CD4-positive, alpha-beta T cell treated with Interferon gamma for 1 hour (primary cell): ENCODE results near the gene RARA.
A peak's percentile ranks its signal among the peaks of the same experiment; 100 is the strongest.

Experiments
- DNase-seq: peaks from one replicate; pipeline ENCODE4 v3.0.0-alpha.2; 2020

Gene RARA

DNA sequence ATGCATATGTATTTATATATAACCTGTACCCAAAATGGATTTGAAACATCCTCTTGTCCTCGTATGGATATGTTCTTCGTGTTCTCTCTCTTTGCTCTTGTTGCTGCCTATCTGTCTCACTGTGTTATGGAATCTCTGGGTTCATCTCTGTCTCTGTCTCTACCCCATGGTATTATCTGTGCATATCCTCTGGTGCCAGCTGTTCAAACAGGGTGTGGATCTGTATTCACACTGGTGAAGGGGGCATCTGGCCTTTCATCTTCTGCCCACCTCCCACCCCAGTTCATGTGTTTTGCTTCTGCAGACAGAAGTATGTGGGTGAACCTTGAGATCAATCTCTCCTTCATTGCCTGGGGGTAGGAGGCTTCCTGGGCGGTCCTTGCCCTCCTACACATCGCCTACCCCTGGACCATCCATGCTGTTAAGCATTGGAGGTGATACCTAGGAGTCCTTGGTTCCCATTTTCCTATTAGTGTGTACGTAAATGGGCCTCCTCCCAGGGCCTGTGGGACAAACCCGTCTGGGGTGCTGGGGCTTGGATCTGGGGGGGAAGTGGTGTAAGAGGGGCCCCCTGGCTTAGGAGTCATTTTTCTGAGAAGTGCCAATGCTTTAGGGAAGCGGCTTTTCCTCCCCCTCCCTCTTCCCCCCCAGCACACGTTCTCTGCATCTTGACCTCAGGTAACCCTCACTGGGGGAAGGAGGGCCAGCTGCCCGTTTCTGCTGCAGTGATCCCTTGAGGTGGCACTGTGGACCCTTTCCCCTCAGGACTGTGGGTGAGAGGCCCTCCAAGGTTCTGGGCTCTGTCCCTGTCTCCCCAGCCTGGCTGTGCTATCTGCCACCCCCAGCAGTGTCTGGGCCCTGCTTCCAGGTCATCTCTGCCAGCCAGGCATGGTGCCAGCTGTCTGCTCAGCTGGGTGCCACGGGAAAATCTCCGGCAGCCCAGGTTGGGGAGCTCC lies 21.1 kb downstream of the RARA start:
- DNase-seq, result peak; percentile 74

GRCh38 chr17:40330850-40331470 lies 22.0 kb downstream of the RARA start:
- DNase-seq, result no peak

GRCh38 chr17:40331743-40332641 lies 23.0 kb downstream of the RARA start:
- DNase-seq, result no peak

DNA sequence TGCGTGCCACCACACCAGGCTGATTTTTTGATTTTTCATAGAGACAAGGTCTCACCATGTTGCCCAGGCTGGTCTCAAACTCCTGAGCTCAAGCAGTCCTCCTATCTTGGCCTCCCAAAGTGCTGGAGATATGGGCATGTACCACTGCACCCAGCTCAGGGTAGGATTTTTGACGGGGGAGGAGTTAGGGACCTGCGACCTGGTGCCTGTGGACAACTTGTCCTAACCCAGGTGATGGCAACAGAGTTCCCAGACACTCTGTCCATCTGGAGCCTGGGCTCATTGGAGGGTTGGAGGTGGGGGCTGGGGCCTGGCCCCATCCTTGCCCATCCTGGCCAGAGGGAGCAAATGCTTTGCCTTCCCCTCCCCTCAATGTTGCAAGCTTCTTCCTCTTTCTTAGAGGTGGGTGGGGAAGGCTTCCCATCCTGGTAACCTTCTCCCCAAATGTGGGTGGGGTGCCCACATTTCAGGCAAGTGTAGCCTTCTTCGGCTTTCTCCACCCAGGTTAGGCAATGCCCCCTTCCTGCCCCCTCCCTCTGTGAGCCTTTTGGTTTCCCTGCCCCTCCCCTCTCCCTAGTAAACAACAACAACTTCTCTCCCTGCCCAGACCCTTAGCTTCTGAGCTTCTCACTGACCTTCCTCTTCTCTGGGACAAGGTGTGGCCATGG lies 24.9 kb downstream of the RARA start:
- DNase-seq, result peak; percentile 46

DNA sequence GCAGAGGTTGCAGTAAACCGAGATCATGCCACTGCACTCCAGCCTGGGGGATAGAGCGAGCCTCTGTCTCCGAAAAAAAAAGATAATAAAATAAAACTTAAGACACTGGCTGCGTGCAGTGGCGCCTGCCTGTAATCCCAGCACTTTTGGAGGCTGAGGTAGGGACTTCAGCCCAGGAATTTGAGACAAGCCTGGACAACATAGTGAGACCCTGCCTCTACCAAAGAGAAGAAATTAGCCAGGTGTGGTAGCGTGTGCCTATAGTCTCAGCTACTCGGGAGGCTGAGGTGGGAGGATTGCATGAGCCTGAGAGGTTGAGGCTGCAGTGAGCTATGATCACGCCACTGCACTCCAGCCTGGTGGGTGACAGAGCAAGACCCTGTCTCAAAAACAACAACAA lies 26.6 kb downstream of the RARA start:
- DNase-seq, result no peak

GRCh38 chr17:40337351-40337750 lies 28.4 kb downstream of the RARA start:
- no peak for DNase-seq

GRCh38 chr17:40338058-40338457 lies 29.1 kb downstream of the RARA start:
- no peak for DNase-seq

DNA sequence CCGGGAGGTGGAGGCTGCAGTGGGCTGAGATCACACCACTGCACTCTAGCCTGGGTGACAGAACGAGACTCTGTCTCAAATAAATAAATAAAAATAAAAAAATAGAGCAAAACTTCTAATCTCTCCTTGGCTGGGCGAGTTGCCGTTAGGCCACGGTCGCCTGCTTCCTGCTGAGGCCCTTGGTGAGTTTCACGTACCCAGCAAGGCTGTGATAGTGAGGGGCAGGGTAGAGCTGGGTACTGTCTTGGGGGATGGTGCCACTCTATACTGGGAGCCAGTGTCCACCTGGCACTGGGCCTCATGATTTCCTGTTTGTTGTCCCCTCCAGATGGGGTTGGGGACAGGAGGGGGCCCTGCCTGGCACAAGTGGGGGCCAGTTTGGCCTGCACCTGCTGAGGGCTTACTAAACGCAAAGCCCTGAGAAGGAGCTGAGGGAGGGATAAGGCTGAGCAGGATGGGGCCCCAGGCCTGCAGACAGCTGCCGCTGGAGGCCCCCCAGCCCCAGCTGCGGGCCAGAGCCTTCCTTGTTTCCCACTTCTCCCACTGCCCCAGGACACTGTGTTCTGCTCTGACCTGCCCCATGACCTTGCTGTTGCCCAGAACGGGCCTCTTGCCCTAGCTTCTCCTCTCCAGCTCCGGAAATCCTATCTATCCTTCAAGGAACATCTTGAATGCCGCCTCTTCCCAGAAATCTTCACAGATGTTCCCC lies 30.1 kb downstream of the RARA start:
- DNase-seq, result no peak

GRCh38 chr17:40340327-40340726 lies 31.3 kb downstream of the RARA start:
- DNase-seq, result no peak

DNA sequence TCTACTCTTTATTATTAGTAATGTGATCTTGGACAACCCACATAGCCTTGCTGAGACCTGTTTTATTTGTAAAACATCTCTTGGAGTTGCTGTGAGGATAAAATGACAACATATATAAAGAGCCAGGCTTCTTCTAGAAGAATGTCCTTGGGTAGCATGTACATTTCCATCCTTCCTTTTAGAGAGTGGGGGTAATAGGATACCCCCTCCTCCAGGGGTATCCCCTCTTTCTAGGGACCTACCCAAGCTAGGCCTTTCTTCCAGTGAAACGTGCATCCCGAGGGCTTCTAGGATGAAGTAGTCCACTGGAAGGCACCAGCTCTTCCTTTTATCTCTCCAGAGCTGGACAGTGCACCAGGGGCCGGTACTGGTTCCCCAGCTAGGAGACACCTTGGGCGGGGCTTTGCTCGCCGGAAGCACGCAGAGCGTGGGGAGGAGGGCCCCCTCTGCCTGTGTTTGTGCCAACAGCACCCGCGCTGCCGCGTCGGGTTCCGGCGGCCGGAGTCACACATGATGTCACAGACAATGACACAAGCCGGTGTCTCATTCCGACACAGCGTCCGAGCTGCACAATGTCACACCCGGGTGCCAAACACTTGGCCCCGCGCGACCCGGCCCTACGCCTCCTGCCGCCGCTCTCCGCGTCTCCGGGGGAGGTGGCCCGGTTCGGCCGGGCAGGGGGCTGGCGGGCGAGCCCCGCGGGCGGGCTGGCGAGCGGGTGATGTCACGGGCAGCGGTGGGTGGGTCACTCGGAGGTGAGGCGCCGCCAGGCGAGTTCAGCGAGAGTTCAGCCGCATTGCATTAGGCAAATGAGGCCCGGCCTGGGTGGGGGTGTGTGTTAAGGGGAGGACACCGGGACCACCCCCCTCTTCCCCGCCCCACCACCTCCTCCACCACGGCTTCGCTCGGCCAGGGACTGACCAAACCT lies 32.2 kb downstream of the RARA start:
- peak; percentile 96 for DNase-seq

DNA sequence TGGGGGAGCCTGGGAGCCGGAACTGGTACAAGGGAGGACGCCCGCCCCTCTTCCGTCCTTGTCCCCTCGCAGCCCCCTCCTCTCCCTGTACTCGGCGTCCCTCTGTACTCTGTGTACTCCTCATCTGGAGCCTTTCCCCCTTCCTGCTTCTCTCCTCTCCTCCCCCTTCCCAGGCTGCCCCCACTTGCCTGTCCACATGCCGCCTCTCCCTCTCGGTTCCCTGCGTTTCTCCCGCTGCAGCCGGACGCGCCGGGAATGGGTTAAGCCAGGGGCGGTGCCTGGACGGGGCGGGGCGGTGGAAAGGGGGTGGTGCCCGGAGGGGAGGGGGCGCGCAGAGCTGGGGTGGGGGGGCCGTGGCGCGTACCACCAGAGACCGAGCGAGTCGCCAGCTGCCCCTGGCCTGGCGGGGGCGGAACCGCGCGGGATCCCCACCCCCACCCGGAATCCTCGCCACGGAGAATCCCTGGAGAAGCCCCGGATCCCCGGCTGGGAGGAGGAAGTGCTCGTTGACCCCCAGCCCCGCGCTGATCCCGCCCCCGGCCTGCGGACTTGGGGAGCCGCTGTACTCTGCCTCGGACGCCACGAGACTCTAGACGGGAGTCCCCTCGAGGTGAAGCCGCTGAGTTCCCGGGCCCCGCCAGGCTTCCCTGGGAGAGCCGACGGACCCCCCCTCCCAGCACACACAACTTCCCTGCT lies 33.0 kb downstream of the RARA start:
- DNase-seq, result peak; percentile 64

GRCh38 chr17:40342504-40343218 lies 33.7 kb downstream of the RARA start:
- DNase-seq, result no peak

DNA sequence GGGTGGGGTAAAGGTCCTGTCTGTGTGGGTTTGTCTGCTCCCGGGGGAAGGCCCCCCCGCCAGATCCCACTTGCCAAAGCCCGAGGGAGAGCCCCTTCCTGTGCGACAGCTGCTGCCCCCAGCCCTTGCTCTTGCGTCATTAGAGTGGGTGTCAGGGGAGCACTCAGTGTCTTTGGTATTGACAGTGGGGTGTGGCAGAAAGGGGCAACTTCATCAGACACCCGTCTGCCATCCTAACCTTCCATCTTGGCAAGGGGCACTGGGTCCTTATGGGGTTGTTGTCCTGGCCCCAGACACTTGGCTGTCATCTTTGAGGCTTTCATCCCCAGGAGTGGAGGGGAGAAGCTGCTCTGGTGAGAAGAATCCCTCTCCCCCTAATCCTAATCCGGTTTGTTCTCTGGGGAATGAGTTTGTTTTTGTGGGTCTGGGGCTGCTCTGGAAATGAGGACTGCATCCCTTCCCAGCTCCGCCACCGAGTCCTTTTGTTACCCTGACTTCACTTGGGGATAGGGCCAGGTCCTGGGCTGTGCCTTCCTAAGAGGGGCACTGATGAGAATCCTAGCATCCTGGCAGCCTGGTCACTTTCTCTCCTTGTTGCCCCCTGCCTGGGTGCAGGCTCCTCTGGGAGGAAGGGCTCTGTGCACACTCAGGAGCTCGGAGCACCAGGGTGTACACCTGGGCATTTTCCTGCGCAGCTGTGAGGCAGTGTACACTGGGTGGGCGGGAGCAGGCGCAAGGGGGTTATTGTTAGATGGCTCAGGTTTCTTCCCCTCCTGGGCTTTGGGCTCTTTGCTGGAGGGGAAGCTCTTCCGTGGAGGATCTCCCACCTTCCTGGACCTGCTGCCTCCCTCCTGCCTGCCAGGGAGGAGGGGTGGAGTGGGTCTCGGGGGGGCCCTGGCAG lies 34.5 kb downstream of the RARA start:
- DNase-seq, result peak; percentile 76

DNA sequence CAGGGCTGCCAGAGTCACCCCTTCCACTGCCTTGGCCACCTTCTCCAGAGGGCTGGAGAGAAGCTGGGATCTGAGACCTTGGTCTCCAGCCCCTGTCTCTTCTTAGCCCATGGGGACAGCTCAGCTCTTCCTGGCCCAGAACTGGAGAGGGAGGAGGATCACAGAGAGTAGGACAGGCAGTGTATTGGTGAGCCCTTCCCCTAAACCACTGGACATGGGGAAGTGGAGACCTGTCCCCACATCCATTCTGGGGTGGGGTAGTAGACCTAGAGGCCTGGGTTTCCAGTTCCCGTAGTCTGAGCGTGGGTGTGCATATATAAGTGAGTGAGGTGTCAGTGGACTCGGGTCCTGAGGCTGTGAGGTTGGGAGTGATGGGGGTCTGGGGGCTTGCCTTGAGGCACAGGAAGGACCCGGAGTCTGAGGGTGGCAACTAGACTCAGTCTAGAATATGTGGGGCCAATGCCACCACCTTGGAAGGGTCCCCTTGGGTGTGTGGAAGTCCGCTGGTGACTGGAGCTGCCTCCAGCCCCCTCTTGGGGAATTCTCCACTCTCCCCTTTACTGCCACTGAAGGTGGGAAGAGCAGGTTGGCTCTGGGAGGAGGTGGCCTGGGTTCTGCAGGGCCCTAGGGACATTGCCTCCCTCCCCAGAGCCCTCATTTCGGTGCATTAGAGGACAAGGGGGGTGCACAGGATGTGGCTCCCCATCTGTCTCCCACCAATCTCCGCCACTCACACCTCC lies 35.6 kb downstream of the RARA start:
- DNase-seq, result no peak

DNA sequence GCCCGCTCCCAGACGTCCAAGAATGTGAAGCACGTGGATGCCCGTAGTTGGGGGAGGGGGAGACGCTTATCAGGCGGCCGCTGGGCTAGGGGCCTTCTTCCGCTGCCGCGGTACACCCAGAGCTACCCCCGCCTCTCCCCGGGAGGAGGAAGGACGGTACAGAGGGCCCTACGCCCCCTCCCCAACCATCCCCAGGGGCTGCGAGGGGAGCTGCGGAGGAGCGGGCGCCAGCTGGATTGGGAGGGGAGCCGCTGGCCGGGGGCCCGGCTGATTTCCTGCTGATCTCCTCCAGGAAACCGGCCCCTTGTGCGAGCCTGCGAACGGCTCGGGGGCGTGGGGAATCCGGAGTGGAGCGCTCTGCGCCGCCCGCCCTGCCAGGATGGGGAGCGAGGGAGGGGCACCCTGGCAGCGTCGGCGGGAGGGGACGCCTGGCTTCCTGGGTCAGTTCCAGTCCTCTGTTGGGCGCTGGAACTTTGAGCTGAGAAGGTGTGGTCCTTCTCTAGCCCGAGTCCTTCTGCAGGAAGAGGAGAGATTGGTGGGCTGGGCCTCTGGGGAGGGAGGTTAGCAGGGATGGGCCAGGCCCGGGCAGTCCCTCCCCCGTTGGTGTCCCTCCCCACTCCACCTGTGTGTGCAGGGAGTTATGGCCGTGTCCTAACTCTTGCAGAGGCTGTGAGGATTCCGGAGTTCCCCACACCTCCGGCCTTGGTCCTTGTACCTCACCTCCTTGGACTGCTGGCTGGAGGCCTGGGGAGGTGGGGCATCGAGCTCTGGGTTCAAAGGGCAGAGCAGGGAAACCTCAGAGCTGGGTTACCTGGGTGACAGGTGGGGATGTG lies 36.4 kb downstream of the RARA start:
- peak; percentile 49 for DNase-seq

- no peak for DNase-seq
These were observed 37.2 kb downstream of the RARA start for GRCh38 chr17:40345994-40346764.
